CD14-positive monocyte (primary cell): ENCODE measurements around the gene ATF6. TPM values are rescaled to one million over a fixed set of nuclear protein-coding genes. Genes with fewer than 3 reads are reported as not detected.
A peak's percentile ranks its signal among the peaks of the same experiment; 100 is the strongest.

ENCODE experiments used
- DNase-seq, 3 donors: peaks; one replicate each; pipeline ENCODE4 v3.0.0-alpha.2; 2011 to 2022
- H2AFZ ChIP-seq: 2 replicates; pipeline ENCODE4 v1.6.0; 2012; ENCODE audit warnings: mild to moderate bottlenecking, low read depth, low read length, inconsistent platforms; ENCODE audit not compliant: insufficient read depth, poor library complexity, severe bottlenecking
- H3K27ac ChIP-seq, 2 donors: 1 replicate in 1 of 2; 2 replicates in 1 of 2; pipeline ENCODE4 v1.5.1; 2012 to 2013; ENCODE audit warnings: low read length in 2 of 2, control low read depth in 1 of 2, inconsistent platforms in 1 of 2, low read depth in 1 of 2, mild to moderate bottlenecking in 1 of 2
- H3K27me3 ChIP-seq, 2 donors: one replicate each; pipeline versions ENCODE4 v1.6.0 to v1.6.1; 2011 to 2013; ENCODE audit warnings: low read length in 2 of 2; ENCODE audit not compliant: control insufficient read depth in 2 of 2, insufficient read depth in 2 of 2
- H3K36me3 ChIP-seq, 2 donors: replicated peaks in 1 of 2; 1 replicate in 1 of 2; 2 replicates in 1 of 2; pipeline versions ENCODE4 v1.5.1 to v1.6.1; 2012 to 2013; ENCODE audit warnings: low read length in 2 of 2, control low read depth in 1 of 2, inconsistent platforms in 1 of 2, mild to moderate bottlenecking in 1 of 2; ENCODE audit not compliant: insufficient read depth in 2 of 2, control insufficient read depth in 1 of 2
- H3K4me1 ChIP-seq, 2 donors: 1 replicate in 1 of 2; 2 replicates in 1 of 2; pipeline versions ENCODE4 v1.5.1 to v1.6.1; 2012 to 2013; ENCODE audit warnings: low read length in 2 of 2, control low read depth in 1 of 2, inconsistent platforms in 1 of 2, mild to moderate bottlenecking in 1 of 2, moderate library complexity in 1 of 2; ENCODE audit not compliant: insufficient read depth in 2 of 2, control insufficient read depth in 1 of 2
- H3K4me2 ChIP-seq: replicated peaks from 2 replicates; pipeline ENCODE3; 2012; ENCODE audit warnings: low read length, moderate library complexity, mild to moderate bottlenecking; ENCODE audit not compliant: poor library complexity, severe bottlenecking; ENCODE audit errors: extremely low read depth
- H3K4me3 ChIP-seq, 3 experiments: fragments of 200-600 bp in 1 of 3; sonication (generic) in 1 of 3; replicated peaks in 1 of 3; 1 replicate in 2 of 3; 2 replicates in 1 of 3; pipeline ENCODE4 v1.5.1; 2011 to 2013; ENCODE audit warnings: low read length in 3 of 3, mild to moderate bottlenecking in 3 of 3, control low read depth in 2 of 3, low read depth in 2 of 3, inconsistent platforms in 1 of 3, moderate library complexity in 1 of 3
- H3K79me2 ChIP-seq: 2 replicates; pipeline ENCODE4 v1.6.0; 2012; ENCODE audit warnings: mild to moderate bottlenecking, control low read depth, inconsistent platforms, low read length, moderate library complexity; ENCODE audit not compliant: insufficient read depth
- H3K9ac ChIP-seq: 2 replicates; pipeline ENCODE4 v1.6.0; 2017; ENCODE audit warnings: low read length, mild to moderate bottlenecking; ENCODE audit not compliant: insufficient read depth, poor library complexity, severe bottlenecking
- H3K9me3 ChIP-seq, 2 donors: replicated peaks in 1 of 2; 1 replicate in 1 of 2; 2 replicates in 1 of 2; pipeline versions ENCODE4 v1.5.1 to v1.6.1; 2012 to 2013; ENCODE audit warnings: low read length in 2 of 2, control low read depth in 1 of 2; ENCODE audit not compliant: control insufficient read depth in 1 of 2, insufficient read depth in 1 of 2
- H4K20me1 ChIP-seq: 2 replicates; pipeline ENCODE4 v1.6.0; 2012; ENCODE audit warnings: mild to moderate bottlenecking, low read length, control low read depth, moderate library complexity; ENCODE audit not compliant: insufficient read depth
- H3K27ac Mint-ChIP-seq, 7 donors: one replicate each; pipeline ENCODE4 v1.8.0; 2020; ENCODE audit warnings: mild to moderate bottlenecking in 7 of 7, mixed read lengths in 7 of 7, moderate library complexity in 6 of 7, inconsistent platforms in 2 of 7
- H3K27me3 Mint-ChIP-seq, 3 donors: one replicate each; pipeline ENCODE4 v1.8.0; 2021 to 2022; ENCODE audit warnings: low read depth in 3 of 3, mild to moderate bottlenecking in 3 of 3, mixed read lengths in 3 of 3, moderate library complexity in 3 of 3, inconsistent platforms in 1 of 3
- H3K36me3 Mint-ChIP-seq, 2 donors: one replicate each; pipeline ENCODE4 v1.8.0; 2020; ENCODE audit warnings: mixed read lengths in 2 of 2, inconsistent platforms in 1 of 2, mild to moderate bottlenecking in 1 of 2
- H3K4me1 Mint-ChIP-seq: one replicate; pipeline ENCODE4 v1.8.0; 2020; ENCODE audit warnings: mild to moderate bottlenecking, mixed read lengths
- H3K4me3 Mint-ChIP-seq, 2 donors: one replicate each; pipeline ENCODE4 v1.8.0; 2020; ENCODE audit warnings: mild to moderate bottlenecking in 2 of 2, mixed read lengths in 2 of 2, moderate library complexity in 1 of 2
- H3K9me3 Mint-ChIP-seq, 7 donors: one replicate each; pipeline ENCODE4 v1.8.0; 2020 to 2022; ENCODE audit warnings: mixed read lengths in 7 of 7, mild to moderate bottlenecking in 6 of 7, moderate library complexity in 6 of 7, inconsistent platforms in 2 of 7
- WGBS: methylation state at CpG from one replicate; pipeline ENCODE4 v1.1.5; 2013; ENCODE audit warnings: missing lambda C conversion rate; ENCODE audit not compliant: insufficient coverage; 5-methylcytosine and 5-hydroxymethylcytosine counted together
- intact Hi-C, 2 donors: fragments of 100-400 bp; cut with micrococcal nuclease; formaldehyde crosslinking; loops; one replicate each; pipeline versions ENCODE4 v1.15.0 to v1.15.1; 2023
- polyA plus RNA-seq, 3 donors: library from polyadenylated mRNA; depleted of rRNA in 1 of 3; unstranded in 2 of 3; stranded (reverse) in 1 of 3; fragments of 300-500 nt in 2 of 3; fragments of >200 nt in 1 of 3; fragmentation: Illumina TruSeq in 2 of 3; gene quantifications; 1 replicate in 2 of 3; 2 replicates in 1 of 3; pipeline ENCODE4 v1.2.3, GENCODE V29; 2012 to 2021
- TF ChIP-seq, protein P1 (sequence below): fragments of 200-600 bp; IDR thresholded peaks from one replicate; pipeline ENCODE4 v1.8.0; 2022; ENCODE audit warnings: antibody characterized with exemption, mild to moderate bottlenecking

ATF6 gene
- polyA plus RNA-seq, 3 donors, result 13.4 to 25.6 (median 22.2) TPM

DNA sequence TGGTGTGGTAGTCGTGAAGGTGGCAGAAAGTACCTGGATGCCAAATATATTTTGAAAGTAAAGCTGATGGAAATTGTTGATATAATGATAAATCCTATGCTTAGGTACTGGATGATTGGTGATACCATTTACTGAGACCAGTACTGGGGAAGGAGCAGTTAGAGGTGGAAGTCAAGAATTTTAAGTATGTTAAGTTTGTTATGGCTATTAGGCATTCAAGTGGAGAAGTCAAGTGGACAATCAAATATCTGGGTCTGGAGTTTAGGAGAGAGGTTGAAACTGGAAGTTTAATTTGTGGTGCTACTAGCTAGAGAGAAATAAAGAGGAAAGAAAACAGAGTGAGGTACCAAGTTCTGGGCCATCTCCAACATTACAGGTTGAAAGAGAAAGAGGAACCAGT, 89.1 kb downstream of the ATF6 start:
- DNase-seq, result no peak
- Histone ChIP-seq H3K9ac (no peak overlapping the region), H3K4me3 (no peak overlapping the region), H2AFZ (no peak overlapping the region), H3K27me3 (no peaks in the 10 kb centered on the region), H4K20me1 (peaks cover 9% of the 10 kb centered on the region), H3K4me2 (no peak overlapping the region), H3K27ac (no peak overlapping the region), H3K9me3 (no peaks in the 10 kb centered on the region), H3K4me1 (no peaks in the 10 kb centered on the region), H3K79me2 (no peaks in the 10 kb centered on the region), H3K36me3 (peaks cover 71 to 100% of the 10 kb centered on the region in 2 donors)
- H3K4me3 Mint-ChIP-seq, result no peak overlapping the region
- peaks cover 5% of the 10 kb centered on the region for H3K4me1 Mint-ChIP-seq
- peaks cover 81 to 87% of the 10 kb centered on the region in 2 donors for H3K36me3 Mint-ChIP-seq
- no peaks in the 10 kb centered on the region for H3K9me3 Mint-ChIP-seq
- intact Hi-C loops, result no loop called here
- peak overlapping the region in 3 of 7 donors; percentile 1 to 11 (median 3) for H3K27ac Mint-ChIP-seq
- 94% methylated on average over 1 of the region's 1 CpG for WGBS
- no peaks in the 10 kb centered on the region for H3K27me3 Mint-ChIP-seq
- TF ChIP-seq, protein P1, sequence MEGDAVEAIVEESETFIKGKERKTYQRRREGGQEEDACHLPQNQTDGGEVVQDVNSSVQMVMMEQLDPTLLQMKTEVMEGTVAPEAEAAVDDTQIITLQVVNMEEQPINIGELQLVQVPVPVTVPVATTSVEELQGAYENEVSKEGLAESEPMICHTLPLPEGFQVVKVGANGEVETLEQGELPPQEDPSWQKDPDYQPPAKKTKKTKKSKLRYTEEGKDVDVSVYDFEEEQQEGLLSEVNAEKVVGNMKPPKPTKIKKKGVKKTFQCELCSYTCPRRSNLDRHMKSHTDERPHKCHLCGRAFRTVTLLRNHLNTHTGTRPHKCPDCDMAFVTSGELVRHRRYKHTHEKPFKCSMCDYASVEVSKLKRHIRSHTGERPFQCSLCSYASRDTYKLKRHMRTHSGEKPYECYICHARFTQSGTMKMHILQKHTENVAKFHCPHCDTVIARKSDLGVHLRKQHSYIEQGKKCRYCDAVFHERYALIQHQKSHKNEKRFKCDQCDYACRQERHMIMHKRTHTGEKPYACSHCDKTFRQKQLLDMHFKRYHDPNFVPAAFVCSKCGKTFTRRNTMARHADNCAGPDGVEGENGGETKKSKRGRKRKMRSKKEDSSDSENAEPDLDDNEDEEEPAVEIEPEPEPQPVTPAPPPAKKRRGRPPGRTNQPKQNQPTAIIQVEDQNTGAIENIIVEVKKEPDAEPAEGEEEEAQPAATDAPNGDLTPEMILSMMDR, result no peak

DNA sequence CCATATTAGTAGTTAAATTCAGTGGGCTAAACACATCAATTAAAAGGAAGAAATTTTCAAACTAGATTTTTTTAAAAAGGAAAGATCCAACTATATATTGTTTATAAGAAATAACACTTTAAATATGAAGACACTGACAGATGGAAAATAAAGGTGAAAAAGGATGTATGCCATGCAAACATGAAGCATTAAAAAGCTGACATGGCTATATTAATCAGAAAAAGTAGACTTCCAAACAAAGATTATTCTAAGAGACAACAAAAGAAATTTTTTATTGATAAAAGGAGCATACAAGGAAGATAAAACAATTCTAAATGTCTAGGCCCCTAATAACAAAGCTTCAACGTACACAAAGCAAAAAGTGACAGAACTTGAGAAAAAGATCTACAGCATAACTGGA, 92.2 kb downstream of the ATF6 start:
- peaks cover 9% of the 10 kb centered on the region for H4K20me1 ChIP-seq
- no peak overlapping the region for H3K9ac ChIP-seq
- no peak overlapping the region for H2AFZ ChIP-seq
- no peaks in the 10 kb centered on the region for H3K9me3 ChIP-seq
- Mint-ChIP-seq H3K27ac (no peak overlapping the region), H3K36me3 (peaks cover 81 to 84% of the 10 kb centered on the region in 2 donors), H3K27me3 (no peaks in the 10 kb centered on the region), H3K4me1 (peaks cover 5% of the 10 kb centered on the region), H3K9me3 (no peaks in the 10 kb centered on the region), H3K4me3 (no peak overlapping the region)
- H3K27ac ChIP-seq, result no peak overlapping the region
- peaks cover 78 to 98% of the 10 kb centered on the region in 2 donors for H3K36me3 ChIP-seq
- no peaks in the 10 kb centered on the region for H3K79me2 ChIP-seq
- intact Hi-C loops, result no loop called here
- no peak overlapping the region for H3K4me2 ChIP-seq
- H3K27me3 ChIP-seq, result no peaks in the 10 kb centered on the region
- 100% methylated on average over 1 of the region's 1 CpG for WGBS
- no peak overlapping the region for H3K4me3 ChIP-seq
- H3K4me1 ChIP-seq, result no peaks in the 10 kb centered on the region
- TF ChIP-seq, protein P1, result no peak
- DNase-seq, result no peak
